ENCODE measurements around the gene RDH16. TPM values are rescaled to one million over a fixed set of nuclear protein-coding genes. Genes with fewer than 3 reads are reported as not detected.

Gene RDH16
- total RNA-seq, 4 donors from 2014 or later: 1.5 to 1.8 (median 1.7) TPM; not detected in 1

GRCh38 chr12:56994231-56994746 lies 36.9 kb upstream of the RDH16 start:
- Histone ChIP-seq H3K36me3 (peaks cover 0 to 39% (median 0%) of the 10 kb centered on the region in 3 donors), H3K4me1 (peaks cover 0 to 18% (median 3%) of the 10 kb centered on the region in 4 donors), H3K27ac (no peak overlapping the region), H3K4me3 (no peak overlapping the region), H3K9me3 (no peaks in the 10 kb centered on the region), H3K27me3 (no peaks in the 10 kb centered on the region)
- WGBS, 2 donors: 58 to 65% methylated on average over 10 of the region's 10 CpGs
- no peak for TF ChIP-seq EP300 (IDR thresholded peaks at IDR 0.05)
- no peak for TF ChIP-seq POLR2A (IDR thresholded peaks at IDR 0.05)
- TF ChIP-seq CTCF (IDR thresholded peaks at IDR 0.05): no peak
- no peak for DNase-seq (ENCODE audit: low spot score in 2 of 2)

- Histone ChIP-seq H3K9me3 (no peaks in the 10 kb centered on the region), H3K27me3 (no peaks in the 10 kb centered on the region), H3K4me1 (peaks cover 0 to 15% (median 0%) of the 10 kb centered on the region in 4 donors), H3K4me3 (no peak overlapping the region), H3K27ac (no peak overlapping the region), H3K36me3 (peaks cover 0 to 34% (median 0%) of the 10 kb centered on the region in 3 donors)
- DNase-seq (ENCODE audit: low spot score in 2 of 2): no peak
- 74 to 77% methylated on average over 10 of the region's 10 CpGs for WGBS, 2 donors
- no peak for TF ChIP-seq EP300 (IDR thresholded peaks at IDR 0.05)
Observed at GRCh38 chr12:56993346-56993745, 35.9 kb upstream of the RDH16 start.

- Histone ChIP-seq H3K4me3 (no peak overlapping the region), H3K27me3 (no peaks in the 10 kb centered on the region), H3K27ac (peak overlapping the region in 2 of 4 donors; percentile 25 to 34), H3K9me3 (no peaks in the 10 kb centered on the region), H3K4me1 (peaks cover 0 to 24% (median 0%) of the 10 kb centered on the region in 4 donors), H3K36me3 (peaks cover 0 to 17% (median 0%) of the 10 kb centered on the region in 3 donors)
- TF ChIP-seq POLR2A (IDR thresholded peaks at IDR 0.05) (no peak), EP300 (IDR thresholded peaks at IDR 0.05) (peak in 1 of 2 donors; percentile 33)
- 70 to 77% methylated on average over 8 of the region's 8 CpGs for WGBS, 2 donors
- peak in 1 of 2 donors; percentile 20 for DNase-seq (ENCODE audit: low spot score in 2 of 2)
Observed at GRCh38 chr12:56991319-56992246, 34.2 kb upstream of the RDH16 start.

GRCh38 chr12:56990648-56991318 lies 33.4 kb upstream of the RDH16 start:
- Histone ChIP-seq H3K36me3 (peaks cover 0 to 10% (median 0%) of the 10 kb centered on the region in 3 donors), H3K4me3 (no peak overlapping the region), H3K27me3 (no peaks in the 10 kb centered on the region), H3K4me1 (peaks cover 0 to 24% (median 0%) of the 10 kb centered on the region in 4 donors), H3K27ac (peak overlapping the region in 1 of 4 donors; percentile 34), H3K9me3 (no peaks in the 10 kb centered on the region)
- no peak for TF ChIP-seq EP300 (IDR thresholded peaks at IDR 0.05)
- no peak for TF ChIP-seq POLR2A (IDR thresholded peaks at IDR 0.05)
- WGBS, 2 donors: 59 to 60% methylated on average over 7 of the region's 7 CpGs
- no peak for DNase-seq (ENCODE audit: low spot score in 2 of 2)

- H3K36me3 ChIP-seq: peaks cover 0 to 2% (median 0%) of the 10 kb centered on the region in 3 donors
- peaks cover 0 to 24% (median 0%) of the 10 kb centered on the region in 4 donors for H3K4me1 ChIP-seq
- TF ChIP-seq POLR2A (IDR thresholded peaks at IDR 0.05) (no peak), EP300 (IDR thresholded peaks at IDR 0.05) (no peak), CTCF (IDR thresholded peaks at IDR 0.05) (no peak)
- H3K27me3 ChIP-seq: no peaks in the 10 kb centered on the region
- no peak for DNase-seq (ENCODE audit: low spot score in 2 of 2)
- no peaks in the 10 kb centered on the region for H3K9me3 ChIP-seq
- H3K27ac ChIP-seq: no peak overlapping the region
- WGBS, 2 donors: 49 to 52% methylated on average over 7 of the region's 7 CpGs
- H3K4me3 ChIP-seq: no peak overlapping the region
Observed at GRCh38 chr12:56989861-56990610, 32.6 kb upstream of the RDH16 start.

GRCh38 chr12:56988207-56988739 lies 30.9 kb upstream of the RDH16 start:
- Histone ChIP-seq H3K36me3 (no peaks in the 10 kb centered on the region), H3K9me3 (no peaks in the 10 kb centered on the region), H3K4me3 (no peak overlapping the region), H3K27ac (no peak overlapping the region), H3K27me3 (no peaks in the 10 kb centered on the region), H3K4me1 (peaks cover 0 to 24% (median 0%) of the 10 kb centered on the region in 4 donors)
- DNase-seq (ENCODE audit: low spot score in 2 of 2): no peak
- WGBS, 2 donors: 65 to 76% methylated on average over 5 of the region's 5 CpGs
- TF ChIP-seq EP300 (IDR thresholded peaks at IDR 0.05) (no peak), CTCF (IDR thresholded peaks at IDR 0.05) (no peak), POLR2A (IDR thresholded peaks at IDR 0.05) (no peak)

Data from tibial nerve (tissue), 4 donors.